ENCODE results near the gene CLCNKB.
"Not testable (repeated sequence)": the region's sequence is repeated elsewhere in the genome, so short reads cannot be mapped to it uniquely, and the experiment has no call there.

The CLCNKB gene

DNA sequence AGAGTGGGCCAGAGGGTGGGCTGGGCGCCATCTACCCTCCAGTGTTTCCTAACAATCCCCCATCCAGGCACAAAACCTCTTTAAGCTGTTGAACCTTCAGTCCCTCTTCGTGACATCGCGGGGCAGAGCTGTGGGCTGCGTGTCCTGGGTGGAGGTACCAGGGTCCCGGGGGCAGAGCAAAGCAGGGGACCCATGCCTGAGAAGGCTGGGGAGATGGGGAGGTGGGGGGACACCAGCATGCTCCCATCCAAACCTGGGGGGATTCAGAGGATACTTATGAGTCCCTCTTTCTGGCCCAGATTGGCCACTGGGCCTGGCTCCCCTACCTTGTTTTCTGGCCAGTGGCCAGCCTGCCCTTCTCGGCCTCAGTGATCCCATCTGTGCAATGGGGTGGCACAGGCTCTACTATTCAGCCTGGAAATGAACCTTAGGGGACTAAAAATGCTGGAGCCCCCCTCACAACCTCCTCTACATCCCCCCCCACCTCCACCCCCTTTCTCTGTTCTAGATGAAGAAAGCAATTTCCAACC, 10.4 kb upstream of the CLCNKB start:
- DNase-seq (ENCODE audit: low spot score), result not testable (repeated sequence)

DNA sequence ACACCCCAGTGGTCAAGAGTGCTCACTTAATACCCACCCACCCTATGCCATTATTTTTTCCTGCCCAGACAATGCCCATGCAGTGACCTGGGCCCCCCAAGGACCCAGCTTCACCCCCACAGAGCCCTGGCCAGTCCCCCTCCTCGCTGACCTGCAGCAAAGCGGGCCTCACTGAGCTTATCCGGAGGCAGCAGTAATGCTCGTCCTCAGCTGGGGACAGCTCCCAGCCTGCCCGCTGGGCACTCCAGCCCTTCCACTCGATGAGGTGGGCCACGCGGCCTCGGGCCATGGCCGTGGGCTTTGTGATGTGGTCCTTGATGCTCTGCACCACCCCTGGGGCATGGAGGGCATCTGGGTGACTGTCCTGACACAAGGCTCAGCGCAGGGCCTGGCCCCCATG, 7.1 kb upstream of the CLCNKB start:
- DNase-seq (ENCODE audit: low spot score), result not testable (repeated sequence)

DNA sequence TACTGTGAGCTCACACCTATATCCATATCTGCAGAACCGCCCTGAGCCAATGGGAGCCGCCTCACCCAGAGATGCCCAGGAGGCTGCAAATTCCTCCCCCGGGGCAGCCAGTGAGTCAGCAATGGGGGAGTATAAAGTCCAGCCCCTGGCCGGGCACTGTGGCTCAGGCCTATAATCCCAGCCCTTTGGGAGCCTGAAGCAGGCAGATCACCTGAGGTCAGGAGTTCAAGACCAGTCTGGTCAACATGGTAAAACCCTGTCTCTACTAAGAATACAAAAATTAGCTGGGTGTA, 5.0 kb upstream of the CLCNKB start:
- no peak for DNase-seq (ENCODE audit: low spot score)

DNA sequence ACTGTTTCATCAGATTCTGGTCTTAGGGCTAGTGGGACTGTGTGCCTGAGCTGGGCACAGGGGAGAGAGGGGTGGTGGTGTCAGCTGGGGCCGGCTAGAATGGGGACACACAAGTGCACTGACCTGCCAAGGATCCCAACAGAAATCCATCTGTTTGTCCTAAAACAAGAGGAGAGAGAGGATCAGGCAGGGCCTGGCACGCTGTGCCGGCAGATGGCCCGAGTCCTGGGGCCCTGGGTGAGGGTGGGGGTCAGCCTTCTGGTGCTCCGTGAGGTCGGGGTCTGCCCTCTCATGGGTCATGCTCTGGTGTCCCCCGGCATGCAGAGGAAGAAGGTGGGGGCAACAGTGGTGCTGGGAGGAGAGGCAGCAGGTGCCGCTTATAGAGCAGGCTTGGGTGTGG, 3.7 kb upstream of the CLCNKB start:
- DNase-seq (ENCODE audit: low spot score), result not testable (repeated sequence)

DNA sequence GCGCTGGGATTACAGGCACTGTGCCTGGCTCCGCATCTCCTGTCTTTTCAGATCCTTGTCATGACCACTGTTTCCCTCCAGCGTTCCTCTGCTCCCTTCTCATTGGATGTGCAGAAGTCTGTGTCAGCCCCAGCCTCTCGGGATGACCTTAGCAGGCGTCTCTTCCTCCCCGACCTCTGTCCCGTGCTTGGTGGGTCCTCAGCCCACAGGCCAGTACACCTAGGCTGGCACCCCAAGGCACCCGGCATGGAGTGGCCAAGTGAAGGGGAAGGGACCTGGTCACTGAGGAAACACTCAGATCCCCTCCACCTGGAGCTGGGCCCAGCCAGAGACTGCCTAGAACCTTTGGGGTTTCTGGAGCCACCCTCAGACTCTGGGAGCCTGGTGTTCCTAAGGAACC, 2.4 kb upstream of the CLCNKB start:
- DNase-seq (ENCODE audit: low spot score), result no peak

DNA sequence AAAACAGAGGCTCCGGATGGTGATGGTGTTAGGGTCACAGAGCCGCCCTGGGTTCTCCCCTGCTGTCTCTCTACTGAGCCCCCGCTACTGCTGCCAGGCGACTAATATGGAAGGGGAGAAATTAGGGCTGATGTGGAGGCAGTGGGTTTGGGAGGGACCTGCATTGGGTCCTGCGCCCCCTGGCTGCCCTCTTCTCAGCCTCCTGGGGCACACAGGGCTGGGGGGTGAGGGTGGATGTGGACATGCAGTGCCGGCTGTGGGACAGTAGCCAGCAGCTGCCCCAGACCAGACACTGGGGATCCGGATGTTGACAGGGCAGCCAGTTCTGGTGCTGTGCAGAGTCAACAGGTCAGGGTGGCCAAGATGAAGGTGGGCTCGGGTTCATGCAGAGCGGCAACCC, 1.5 kb upstream of the CLCNKB start:
- no peak for DNase-seq (ENCODE audit: low spot score)

DNA sequence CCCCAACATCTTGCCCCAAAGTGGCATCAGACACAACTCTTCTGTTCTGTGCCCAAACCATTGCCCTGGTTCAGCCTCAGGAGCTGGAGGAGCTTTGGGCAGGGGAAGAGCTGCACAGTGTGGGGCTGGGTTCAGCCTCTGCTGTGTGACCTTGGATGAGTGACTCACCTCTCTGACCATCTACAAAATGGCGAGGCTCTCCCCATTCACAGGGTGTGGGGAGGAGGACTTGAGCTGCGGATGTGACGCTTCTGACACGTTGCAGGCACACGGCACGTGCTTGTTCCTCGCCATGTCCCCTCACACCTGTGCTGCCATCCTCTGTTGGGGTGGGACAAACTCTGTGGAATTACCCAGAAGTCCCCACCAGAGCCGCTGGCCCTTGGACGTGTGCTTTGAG, 928 bp upstream of the CLCNKB start:
- DNase-seq (ENCODE audit: low spot score), result not testable (repeated sequence)

DNA sequence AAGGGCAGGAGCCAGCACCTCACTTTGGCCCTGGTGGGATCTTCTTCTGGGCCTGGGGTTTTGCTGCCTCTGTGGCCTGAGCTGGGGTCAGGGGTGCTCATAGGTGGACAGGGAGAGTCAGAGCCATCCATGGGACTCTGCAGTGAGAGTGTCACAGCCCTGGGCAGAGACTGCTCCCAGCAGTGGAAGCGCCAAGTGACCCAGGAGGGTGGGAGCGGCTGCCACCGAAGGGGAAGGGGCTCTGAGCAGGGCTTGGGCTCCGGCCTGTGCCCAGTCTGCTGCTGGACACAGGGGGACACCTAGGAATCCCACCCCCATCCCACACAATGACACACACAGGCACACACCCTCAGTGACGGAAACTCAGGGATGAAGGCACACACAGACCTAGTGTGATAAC, 368 bp downstream of the CLCNKB start:
- DNase-seq (ENCODE audit: low spot score), result no peak

DNA sequence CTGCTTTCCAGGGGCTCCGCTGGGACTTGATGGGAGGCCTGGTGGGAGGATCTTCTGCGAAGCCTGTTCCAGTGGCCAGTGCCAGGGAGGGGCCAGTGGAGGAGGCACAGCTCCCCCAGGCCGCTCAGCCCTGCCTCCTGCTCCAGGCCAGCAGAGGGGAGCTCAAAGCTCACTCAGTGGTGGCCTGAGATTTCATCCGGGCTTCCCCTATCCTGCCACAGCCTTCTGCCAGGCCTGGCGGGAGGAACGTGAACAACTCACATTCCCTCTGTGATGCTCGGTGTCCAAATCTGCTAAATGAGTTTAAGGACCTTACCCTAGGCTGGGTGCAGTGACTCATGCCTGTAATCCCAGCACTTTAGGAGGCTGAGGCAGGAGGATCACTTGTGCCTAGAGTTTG, 3.3 kb downstream of the CLCNKB start:
- no peak for DNase-seq (ENCODE audit: low spot score)

DNA sequence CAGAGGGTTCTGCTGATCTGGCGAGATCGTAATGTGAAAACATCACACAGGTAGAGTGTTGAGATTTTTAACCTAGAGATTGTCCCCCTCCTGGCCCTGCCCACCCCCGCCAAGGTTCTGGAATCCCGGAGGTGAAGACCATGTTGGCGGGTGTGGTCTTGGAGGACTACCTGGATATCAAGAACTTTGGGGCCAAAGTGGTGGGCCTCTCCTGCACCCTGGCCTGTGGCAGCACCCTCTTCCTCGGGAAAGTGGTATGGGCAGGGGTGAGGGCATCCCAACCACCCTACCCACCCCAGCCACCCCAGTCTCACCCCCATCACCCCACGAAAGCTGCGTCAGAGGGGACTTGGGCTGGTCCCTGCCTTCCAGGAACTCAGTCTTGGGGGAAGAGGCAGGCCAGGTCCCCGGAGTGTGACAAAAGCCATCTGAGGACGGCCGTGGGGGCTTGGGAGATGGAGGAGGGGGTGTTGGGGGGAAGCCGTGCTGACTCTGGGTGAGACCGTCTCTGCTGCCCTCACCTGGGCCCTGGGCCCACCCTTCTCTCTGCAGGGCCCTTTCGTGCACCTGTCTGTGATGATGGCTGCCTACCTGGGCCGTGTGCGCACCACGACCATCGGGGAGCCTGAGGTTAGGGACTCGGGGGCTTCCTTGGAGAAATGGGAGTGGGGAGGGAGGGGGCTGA, 4.4 kb downstream of the CLCNKB start:
- no peak for DNase-seq (ENCODE audit: low spot score)

DNA sequence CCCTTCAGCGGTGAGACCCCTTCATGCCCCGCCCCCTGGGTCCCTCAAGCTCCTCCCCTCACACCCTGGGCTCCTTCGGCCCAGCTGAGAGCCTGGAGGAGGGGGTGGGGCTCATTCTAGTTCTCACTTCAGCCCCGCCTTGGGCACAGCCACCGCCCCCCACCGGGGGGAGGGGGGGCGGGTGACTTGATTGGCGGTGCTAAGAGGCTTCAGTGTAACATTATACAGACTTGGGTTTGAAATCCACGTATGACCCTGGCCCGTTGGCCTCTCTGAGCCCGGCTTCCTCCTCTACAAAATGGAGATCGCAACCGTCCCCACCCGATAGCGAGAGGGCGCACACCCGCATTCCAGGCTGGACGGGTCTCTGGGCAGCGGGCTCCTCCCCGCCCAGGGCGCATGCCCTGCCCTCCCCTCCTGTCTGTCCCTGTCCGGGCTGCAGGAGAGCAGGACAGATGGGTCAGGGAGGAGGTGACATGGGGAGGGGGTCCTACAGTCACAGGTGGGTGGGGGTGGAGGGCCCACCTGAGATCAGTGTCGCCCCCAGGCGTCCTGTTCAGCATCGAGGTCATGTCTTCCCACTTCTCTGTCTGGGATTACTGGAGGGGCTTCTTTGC, 5.1 kb downstream of the CLCNKB start:
- peak; percentile 9 for DNase-seq (ENCODE audit: low spot score)

DNA sequence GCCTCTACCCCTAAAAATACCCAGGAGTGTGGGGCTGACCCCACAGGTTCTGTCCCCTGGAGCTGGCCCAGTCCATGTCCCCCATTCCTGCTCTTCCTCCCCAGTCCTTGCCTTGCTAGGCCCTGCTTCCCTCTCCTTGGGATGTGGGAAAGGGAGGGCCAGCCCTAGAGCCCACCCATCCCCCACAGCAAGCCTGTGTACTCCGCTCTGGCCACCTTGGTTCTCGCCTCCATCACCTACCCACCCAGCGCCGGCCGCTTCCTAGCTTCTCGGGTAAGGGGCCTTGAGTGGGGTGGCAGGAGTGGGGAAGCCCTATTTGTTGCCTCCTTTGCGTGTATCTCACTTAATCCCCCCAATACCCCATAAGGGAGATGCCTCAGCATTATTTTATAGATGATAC, 6.7 kb downstream of the CLCNKB start:
- DNase-seq (ENCODE audit: low spot score), result no peak

DNA sequence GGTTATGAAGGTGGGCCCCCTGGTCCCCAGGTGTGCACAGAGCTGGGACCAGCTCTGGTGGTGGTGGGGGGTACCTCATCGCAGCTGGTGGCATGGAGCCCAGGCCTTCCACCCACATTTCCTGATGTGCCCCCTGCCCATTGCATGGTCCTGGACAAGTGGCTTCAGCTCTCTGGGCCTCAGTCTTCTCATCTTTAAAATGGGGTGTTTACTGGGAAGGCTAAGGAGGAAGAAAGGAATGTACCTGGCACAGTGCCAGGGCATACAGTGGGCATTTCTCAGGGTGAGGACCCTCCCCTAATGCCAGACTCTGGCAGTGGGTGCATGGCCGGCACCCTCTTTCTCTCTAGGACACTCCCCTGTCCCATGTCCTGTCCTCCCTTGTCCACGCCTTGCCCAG, 7.5 kb downstream of the CLCNKB start:
- DNase-seq (ENCODE audit: low spot score), result no peak

DNA sequence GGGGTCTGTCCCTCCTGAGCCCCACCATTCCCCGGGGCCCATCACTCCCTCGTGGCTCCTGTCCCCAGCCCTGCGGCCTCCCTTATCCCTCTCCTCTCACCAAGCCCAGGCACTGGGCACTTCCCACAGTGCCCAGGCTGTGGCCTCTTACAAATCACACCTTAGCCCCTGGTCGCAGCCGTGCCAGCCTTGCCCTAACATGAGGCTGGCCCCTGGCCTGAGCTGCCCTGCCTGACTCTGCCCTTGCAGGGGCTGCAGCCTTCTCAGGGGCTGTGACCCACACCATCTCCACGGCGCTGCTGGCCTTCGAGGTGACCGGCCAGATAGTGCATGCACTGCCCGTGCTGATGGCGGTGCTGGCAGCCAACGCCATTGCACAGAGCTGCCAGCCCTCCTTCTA, 8.4 kb downstream of the CLCNKB start:
- not testable (repeated sequence) for DNase-seq (ENCODE audit: low spot score)

DNA sequence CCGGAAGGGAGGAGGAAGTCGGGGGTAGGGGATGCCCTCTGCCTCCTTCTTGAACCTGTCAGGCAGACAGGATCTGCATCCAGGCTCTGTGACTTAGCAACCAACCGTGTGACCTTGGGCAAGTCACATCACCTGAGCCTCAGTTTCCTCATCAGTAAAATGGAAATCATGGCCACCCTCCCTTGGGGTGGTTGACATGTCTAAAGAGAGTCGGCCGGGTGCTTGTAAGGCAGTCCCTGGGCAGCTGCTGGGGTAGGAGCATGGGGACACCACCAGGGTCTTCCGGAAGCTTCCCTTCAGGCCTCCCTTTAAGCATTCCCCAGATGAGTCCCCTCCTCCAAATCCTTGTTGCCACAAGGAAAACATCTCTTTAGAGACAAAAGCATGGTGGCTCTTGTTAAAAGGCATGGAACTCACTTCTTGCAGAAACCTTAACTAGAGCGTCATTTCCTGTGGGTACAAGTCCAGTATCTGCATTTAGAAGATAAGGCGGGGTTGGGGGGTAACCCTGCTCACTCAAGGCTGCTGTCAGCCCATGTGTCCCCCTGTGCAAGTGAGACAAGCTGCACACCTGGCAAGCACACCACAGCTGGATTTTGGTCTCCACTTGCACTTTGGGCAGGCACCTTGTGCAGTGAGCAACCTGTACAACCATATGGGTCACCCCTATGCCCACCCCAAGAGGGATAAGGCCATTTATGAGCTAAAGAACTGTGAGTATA, 10.4 kb downstream of the CLCNKB start:
- no peak for DNase-seq (ENCODE audit: low spot score)

DNA sequence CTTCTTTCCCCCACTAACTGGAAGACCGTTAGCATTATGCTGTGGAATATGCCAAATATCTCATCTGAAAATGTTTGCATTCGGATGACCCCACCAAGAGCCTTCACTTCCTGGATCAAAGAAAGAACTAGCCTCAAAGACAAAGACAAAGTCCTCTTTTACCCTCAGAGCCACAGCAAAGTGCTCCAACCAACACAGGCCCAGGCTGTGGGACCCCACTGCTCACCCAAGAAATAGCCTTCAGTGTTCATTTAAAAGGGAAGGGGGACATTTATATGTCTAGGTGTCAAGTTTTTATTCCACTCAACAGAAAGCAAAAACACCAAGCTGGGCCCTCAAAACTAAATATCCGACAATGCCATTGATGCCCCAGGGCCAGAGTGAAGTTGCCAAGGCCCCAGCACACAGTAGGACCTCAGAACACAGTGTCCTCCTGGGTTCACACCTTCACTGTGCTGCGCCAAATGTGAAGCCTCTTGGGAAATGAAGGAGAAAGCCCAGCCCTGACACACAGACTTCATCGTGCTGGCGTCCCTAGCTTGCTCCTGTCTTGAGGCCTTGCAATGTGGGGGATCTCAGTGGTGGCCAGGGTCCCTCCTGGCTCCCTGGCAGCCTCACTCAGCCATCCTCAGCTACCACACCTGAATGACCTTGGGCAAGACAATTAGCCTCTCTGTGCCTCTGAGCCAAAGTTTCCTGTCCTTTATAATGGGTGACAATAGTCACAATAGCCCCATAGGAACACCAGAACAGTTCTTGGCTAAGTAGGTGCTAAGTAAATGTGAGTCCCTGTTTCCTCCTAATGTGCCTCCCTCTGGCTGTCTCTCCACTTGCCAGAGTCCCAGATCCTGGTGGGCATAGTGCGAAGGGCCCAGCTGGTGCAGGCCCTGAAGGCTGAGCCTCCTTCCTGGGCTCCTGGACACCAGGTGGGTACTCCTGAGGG, 11.3 kb downstream of the CLCNKB start:
- no peak for DNase-seq (ENCODE audit: low spot score)

DNA sequence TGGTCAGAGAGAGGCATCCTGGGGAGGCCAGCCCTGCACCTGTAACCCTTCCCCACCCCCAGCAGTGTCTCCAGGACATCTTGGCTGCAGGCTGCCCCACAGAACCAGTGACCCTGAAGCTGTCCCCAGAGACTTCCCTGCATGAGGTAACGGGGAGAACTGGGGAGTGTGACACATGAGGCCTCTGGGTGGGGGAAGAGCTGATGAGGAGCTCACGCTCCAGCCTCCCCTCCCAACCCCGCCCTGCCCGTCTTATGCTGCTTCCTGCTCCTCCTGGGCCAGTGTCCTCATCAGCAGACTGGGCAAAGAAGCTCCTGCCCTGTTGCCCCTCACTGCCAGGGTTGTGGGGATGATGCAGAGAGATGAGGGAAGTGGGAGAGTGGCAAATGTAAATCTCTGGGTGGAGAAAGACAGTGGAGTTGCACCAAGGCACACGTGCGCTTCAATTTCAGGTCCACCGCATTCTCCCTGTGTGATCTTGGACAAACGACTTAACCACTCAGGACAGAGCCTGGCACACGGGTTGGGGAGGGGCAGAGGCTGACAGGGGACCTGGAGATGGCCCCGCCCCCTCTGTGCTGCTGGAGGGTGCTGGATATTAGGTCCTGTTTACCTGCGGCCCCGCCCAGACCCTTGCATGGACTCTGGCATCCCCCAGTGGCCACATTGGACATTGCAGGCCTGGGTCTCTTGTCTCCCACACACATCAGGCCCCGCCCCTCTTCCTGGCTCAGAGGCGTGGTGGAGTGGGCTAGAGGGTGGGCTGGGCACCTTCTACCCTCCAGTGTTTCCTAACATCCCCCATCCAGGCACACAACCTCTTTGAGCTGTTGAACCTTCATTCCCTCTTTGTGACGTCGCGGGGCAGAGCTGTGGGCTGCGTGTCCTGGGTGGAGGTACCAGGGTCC, 12.3 kb downstream of the CLCNKB start:
- peak; percentile 86 for DNase-seq (ENCODE audit: low spot score)

DNA sequence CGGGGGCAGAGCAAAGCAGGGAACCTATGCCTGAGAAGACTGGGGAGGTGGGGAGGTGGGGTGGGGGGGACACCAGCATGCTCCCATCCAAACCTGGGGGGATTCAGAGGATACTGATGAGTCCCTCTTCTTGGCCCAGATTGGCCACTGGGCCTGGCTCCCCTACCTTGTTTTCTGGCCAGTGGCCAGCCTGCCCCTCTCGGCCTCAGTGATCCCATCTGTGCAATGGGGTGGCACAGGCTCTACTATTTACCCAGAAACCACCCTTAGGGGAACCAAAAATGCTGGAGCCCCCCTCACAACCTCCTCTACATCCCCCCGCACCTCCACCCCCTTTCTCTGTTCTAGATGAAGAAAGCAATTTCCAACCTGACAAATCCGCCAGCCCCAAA, 12.9 kb downstream of the CLCNKB start:
- not testable (repeated sequence) for DNase-seq (ENCODE audit: low spot score)

DNA sequence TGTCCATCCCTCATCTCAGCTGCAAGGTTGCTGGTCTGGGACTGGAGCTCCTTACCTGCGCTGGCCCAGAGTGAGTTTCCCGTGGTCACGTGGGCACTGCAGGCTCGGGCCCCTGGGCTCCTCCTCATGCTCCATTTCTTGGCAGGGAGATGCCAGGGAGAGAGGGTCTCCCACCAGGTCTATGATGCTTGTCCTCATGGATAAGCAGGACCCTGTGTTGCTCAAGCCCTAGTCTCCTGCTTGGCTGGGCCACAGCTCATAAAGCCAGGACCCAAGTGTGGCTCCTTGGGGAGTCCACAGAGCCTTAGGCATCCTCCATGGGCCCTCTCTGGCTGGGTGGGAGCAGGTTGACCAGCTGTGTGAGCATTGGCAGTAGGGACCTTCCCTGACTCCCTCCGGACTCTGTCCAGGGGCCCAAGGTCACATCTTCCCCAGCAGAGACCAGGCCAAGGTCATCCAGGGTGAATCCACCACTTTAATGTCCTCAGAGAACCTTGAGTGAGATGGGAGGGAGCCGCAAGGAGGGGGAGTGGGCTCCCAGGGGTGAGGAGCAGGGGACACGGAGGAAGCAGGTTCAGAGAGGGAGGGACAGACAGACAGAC, 13.8 kb downstream of the CLCNKB start:
- DNase-seq (ENCODE audit: low spot score), result not testable (repeated sequence)

DNA sequence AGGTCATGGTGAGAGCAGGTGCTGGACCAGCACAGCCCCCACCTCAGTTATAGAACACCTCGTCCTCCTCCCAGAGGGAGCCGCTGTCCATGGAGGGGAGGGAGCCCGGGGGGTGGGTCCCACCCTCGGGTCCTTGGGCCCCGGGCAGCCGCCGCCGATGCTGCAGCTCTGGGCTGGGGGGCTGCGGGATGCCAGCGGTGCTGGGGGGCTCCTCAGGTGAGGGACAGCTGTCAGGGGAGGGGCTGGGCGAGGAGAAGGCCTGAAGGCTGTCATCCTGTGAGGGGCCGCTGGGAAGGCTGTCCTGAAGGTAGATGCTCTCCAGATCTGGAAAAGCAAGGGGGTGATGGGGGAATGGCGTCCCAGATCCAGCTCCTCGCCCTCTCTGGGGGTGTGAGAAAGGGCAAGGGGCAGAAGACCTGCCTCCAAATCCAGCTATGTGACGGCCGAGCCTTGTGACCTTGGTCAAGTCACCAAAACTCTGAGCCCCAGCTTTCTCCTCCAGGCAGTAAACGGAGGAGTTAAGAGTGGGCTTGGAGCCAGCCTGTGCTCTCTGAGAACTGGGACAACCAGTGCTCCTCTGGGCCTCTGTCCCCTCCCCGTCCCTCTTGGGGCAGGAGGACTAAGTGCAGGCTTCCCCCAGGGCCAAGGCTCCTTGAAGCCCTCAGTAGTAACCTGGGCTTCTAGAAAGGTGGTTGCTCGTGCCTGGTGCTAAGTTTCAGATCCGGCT, 15.0 kb downstream of the CLCNKB start:
- DNase-seq (ENCODE audit: low spot score), result not testable (repeated sequence)
